Hepatocyte (in vitro differentiated cells): ENCODE data around the gene LIMK2.

Source experiments
- CTCF ChIP-seq: fragments of 200-600 bp; sonication (generic); IDR thresholded peaks from 2 replicates; pipeline ENCODE4 v1.5.1; 2016; ENCODE audit warnings: antibody characterized with exemption, mild to moderate bottlenecking; ENCODE audit not compliant: poor library complexity
- EZH2 ChIP-seq: fragments of 200-600 bp; sonication (generic); IDR thresholded peaks from 2 replicates; pipeline ENCODE4 v1.6.1; 2016; ENCODE audit warnings: antibody characterized with exemption, mild to moderate bottlenecking, borderline replicate concordance

- no peak for TF ChIP-seq CTCF
- no peak for TF ChIP-seq EZH2
Measured at GRCh38 chr22:31230155-31230870, 18.2 kb downstream of the LIMK2 start.
